Non-pigmented ciliary epithelial cell (primary cell): ENCODE measurements around the gene ZNF17.
"Not testable (repeated sequence)": the region's sequence is repeated elsewhere in the genome, so short reads cannot be mapped to it uniquely, and the experiment has no call there.

Experiments
- DNase-seq: peaks from one replicate; pipeline ENCODE4 v3.0.0-alpha.2; 2010; ENCODE audit warnings: low read depth

Gene ZNF17

DNA sequence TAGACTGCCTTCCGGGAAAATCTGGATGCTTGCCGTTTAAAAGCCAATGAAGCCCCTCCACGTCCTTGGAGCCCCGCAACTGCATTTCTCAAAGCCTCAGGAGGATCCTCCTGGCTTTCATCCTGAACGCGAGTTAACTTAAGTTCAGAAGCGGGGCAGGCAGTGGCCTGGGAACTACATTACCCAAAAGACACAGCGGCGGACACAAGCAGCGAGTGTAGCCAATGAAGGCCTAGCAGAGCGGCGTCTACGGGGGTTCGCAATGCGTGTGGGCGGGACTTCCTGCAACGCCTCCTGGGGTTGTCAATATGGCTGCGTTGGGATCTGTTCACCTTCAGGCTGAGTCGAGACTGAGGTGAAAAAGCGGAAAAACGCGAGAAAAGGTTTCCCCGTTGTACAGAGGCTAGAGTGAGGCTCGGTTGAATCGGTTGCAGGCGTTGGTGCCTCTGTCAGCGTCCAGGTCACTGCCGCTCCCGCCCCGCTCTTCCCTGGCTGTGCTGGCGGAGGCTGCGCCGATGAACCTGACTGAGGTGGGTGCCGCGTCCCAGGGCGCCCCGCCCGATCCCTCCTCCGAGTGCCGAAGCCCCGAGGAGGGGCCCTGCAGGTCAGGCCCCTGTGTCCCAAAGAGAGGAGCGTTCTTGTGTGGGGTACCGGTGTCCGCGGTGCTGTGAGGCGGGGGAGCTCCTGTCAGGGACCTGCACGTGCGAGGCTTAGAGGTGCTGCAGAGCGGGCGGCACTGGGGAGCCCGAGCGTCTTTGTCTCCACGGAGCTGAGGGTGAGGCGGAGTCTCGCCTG, at the start of gene ZNF17:
TSS of gene ZNF17 (plus strand) at position 285 of the 795 bp plus-strand sequence. CDS start 2,455 bp downstream, outside the sequence.
- peak; percentile 83 for DNase-seq

DNA sequence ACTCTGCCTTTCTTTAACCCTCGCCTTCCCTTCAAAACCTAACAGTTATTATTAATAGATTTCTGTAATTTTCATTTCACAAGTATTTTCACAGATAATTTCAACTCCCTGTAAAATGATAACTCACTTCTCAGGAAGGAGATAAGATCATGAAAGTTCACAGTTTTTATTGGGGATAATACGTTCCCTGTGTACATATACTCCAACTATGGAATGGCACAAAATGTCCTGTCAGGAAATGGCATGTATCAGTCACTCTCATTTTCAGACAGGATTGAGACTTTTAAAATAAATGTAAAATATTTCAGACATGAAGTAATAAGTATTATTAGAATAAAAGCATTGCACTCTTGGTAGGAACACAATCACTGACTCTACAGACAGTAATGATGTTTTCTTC, 48.5 kb upstream of the ZNF17 start:
- no peak for DNase-seq

- DNase-seq = peak; percentile 99
Measured at GRCh38 chr19:57362997-57363687, 47.8 kb upstream of the ZNF17 start, which contains the start of the genes TRAPPC2B and ZNF547. TSS of gene TRAPPC2B (plus strand) at chr19:57363551. CDS start at chr19:57364834, 1,283 bp downstream. TSS of gene ZNF547 (plus strand) at chr19:57363551. CDS start at chr19:57368556, 5,005 bp downstream.

DNA sequence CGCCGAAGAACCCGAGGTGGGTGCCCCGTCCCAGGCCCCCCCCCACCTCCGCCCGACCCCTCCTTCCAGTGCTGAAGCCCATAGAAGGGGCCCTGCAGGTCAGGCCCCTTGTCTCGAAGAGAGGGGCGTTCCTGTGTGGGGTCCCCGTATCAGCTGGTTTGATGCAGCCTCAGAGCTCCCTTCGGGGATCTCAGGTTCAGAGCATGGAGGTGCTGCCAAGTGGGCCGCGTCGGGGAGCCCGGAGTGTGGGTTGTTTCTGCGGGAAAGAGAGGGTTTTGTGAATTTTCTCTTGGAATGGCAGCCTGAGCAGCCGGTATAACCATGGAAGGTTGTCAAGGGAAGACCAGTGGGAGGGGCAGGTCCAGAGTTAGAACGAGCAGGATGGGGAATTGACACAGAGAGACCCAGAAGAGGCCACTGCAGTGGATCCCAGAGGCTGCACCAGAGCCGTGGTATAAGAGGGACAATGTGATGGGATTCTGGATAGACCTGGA, 47.2 kb upstream of the ZNF17 start:
- DNase-seq = no peak

GRCh38 chr19:57366776-57367175, 44.2 kb upstream of the ZNF17 start:
- DNase-seq = no peak

DNA sequence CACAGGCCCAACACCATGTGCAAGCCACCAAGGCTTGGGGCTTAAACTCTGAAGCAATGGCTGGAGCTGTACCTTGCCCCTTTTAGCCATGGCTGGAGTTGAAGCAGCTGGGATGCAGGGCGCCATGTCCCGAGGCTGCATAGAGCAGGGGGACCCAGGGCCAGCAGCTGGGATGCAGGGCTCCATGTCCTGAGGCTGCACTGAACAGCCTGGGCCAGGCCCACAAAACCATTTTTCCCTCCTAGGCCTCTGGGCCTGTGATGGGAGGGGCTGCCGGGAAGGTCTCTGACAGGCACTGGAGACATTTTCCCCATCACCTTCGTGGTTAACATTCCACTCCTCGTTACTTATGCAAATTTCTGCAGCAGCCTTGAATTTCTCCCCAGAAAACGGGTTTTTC, 36.8 kb upstream of the ZNF17 start:
- DNase-seq = no peak

DNA sequence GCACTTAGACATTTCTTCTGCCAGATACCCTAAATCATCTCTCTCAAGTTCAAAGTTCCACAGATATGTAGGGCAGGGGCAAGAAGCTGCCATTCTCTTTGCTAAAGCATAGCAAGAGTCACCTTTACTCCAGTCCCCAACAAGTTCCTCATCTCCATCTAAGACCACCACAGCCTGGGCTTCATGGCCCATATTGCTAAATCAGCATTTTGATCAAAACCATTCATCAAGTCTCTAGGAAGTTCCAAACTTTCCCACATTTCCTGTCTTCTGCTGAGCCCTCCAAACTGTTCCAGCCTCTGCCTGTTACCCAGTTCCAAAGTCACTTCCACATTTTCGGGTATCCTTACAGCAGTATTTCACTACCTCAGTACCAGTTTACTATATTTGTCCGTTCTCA, 36.3 kb upstream of the ZNF17 start:
- DNase-seq = not testable (repeated sequence)

DNA sequence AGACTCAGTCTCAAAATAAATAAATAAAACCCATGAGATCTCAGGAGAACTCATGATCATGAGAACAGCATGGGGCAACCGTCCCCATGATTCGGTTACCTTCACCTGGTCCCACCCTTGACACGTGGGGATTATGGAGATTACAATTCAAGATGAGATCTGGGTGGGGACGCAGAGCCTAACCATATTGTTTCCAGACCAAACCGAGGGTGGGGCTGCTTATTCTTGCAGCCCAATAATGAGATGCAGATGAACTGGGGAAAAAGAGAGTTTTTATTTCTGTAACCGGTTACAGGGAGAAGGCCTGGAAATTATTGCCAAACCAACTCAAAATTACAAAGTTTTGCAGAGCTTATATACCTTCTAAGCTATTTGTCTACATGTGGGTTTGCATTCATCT, 34.8 kb upstream of the ZNF17 start:
- DNase-seq = no peak

DNA sequence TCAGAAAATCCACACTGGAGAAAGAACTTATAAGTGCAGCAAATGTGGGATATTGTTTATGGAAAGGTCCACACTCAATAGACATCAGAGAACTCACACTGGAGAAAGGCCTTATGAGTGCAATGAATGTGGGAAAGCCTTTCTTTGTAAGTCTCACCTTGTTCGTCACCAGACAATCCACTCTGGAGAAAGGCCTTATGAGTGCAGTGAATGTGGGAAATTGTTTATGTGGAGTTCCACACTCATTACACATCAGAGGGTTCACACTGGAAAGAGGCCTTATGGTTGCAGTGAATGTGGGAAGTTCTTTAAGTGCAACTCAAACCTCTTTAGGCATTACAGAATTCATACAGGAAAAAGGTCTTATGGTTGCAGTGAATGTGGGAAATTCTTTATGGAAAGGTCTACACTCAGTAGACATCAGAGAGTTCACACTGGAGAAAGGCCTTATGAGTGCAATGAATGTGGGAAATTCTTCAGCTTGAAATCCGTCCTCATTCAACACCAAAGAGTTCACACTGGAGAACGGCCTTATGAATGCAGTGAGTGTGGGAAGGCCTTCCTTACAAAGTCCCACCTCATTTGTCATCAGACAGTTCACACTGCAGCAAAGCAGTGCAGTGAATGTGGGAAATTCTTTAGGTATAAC, 33.3 kb upstream of the ZNF17 start:
- no peak for DNase-seq

GRCh38 chr19:57380923-57381322, 30.0 kb upstream of the ZNF17 start:
- DNase-seq = no peak

DNA sequence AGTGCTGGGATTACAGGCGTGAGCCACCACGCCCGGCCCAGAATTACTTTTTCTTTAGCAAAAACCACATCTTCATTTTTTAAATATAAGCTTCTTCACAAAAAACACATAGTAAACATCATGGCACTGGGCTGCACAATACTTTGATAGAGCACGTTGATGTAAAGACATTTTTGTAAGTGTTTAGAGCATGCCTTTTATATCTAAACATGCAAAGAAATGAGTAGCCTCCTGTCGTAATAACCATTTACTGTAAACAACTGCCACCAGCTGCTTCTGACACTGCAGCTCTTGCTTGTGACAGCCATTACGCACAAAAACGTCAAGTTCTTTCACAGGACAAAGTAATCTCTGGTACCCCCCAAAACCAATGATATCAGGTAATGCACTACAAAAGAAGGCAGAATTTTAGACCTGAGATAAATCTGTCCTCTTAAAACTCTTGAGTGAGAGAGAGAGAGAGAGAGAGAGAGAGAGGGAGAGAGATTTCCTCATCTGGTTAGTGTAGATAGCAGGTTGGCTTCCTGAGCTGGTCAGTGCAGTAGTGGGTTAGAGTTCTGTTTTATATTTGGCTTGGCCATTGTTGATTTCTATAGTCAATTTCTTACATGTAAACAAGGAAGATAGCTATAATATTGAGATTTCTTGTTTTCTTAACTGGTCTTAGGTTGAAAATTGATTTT, 28.0 kb upstream of the ZNF17 start:
- no peak for DNase-seq

- DNase-seq = no peak
Measured at GRCh38 chr19:57389194-57389729, 21.7 kb upstream of the ZNF17 start.

DNA sequence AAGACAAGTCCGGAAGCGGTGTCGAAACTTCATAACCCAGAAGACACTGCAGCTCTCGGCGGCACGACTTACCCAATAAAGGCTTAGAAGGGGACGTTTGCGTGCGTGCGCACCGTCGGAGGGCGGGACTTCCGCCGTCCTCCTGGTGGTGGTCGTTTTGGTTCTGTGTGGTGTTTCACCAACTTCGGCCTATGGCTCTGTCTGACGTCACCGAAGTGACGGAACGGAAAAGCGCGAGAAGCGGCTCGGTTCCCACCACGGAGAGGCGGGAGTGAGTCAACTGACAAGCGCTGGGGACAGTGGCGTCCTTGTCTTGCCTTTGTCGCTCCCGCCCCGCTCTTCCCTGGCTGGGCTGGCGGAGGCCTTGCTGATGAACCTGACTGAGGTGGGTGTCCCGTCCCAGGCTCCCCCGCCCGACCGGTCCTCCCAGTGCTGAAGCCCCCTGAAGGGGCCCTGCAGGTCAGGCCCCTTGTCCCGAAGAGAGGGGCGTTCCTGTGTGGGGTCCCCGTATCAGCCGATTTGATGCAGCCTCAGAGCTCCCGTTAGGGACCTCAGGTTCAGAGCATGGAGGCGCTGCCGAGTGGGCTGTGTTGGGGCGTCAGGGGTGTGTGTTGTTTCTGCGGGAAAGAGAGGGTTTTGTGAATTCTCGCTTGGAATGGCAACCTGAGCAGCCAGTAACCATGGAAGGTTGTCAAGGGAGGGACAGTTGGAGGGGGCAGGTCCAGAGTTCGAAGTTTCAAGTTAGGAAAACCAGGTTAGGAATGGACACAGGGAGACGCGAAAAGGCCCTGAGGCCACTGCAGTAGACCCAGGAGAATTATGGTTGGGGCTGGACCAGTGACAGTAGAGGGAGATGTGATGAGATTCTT, 21.0 kb upstream of the ZNF17 start, which contains the start of gene ZNF548:
TSS of gene ZNF548 (plus strand) at position 125 of the 869 bp plus-strand sequence. CDS start at position 371, 246 bp downstream.
- peak; percentile 96 for DNase-seq

GRCh38 chr19:57395710-57396109, 15.3 kb upstream of the ZNF17 start:
- no peak for DNase-seq

DNA sequence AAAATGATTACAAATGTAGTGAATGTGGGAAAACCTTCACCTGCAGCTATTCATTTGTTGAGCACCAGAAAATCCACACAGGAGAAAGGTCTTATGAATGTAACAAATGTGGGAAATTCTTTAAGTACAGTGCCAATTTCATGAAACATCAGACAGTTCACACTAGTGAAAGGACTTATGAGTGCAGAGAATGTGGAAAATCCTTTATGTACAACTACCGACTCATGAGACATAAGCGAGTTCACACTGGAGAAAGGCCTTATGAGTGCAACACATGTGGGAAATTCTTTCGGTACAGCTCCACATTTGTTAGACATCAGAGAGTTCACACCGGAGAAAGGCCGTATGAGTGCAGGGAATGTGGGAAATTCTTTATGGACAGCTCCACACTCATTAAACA, 12.1 kb upstream of the ZNF17 start:
- DNase-seq = no peak

DNA sequence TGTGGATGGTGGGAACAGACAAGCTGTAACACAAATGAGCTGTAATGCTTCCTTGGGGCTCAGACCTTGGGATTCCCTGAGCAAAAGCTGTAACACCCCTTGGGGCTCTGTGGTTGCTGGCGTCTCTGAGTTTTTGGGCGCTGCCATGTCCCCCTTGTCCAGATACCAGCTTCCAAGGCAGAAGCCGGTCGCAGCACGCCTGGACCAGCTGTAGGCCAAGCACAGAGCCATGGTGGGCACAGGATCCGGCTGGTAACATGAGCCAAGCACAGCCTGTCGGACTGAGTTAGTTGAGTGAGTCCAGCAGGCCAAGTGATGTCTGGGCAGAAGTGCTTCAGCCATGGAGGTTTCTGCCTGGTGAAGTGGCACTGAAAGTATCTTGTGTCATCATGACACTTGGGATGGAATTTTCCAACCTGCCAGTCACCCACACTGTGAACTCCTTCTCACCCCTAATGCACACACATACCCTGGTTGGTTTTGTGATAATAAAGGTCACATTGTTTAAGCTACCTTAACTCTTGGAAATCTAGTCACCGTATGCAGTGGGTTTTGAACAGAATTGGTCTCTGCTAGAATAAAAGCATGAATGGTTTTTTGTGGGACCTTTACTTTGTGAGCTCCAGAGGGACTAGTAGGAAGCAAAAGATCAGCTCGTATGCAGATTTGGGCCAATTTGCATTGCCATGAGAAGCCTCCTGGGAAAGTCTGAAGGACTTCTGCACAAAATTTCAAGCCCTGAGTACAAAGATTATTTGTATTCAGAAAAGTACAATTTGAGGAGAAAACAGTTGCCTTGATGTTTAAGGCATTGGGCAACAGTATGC, 7.0 kb upstream of the ZNF17 start:
- DNase-seq = no peak

- no peak for DNase-seq
Measured at GRCh38 chr19:57406516-57407123, 4.3 kb upstream of the ZNF17 start.

DNA sequence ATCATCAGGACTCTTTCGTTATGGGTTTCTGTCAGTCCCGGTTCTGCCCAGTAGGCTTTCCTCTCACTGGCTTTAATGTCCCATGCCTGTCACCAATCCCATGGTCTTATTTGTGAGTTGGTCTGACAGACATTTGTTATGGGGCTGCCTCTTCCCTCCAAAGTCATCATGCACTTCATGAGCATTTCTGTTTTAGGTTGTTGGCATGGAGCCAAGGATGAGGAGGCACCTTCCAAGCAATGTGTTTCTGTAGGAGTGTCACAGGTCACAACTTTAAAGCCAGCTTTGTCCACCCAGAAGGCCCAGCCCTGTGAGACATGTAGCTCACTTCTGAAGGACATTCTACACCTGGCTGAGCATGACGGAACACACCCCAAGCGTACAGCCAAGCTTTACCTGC, 8.5 kb downstream of the ZNF17 start:
- no peak for DNase-seq

GRCh38 chr19:57421037-57421436, 10.1 kb downstream of the ZNF17 start:
- DNase-seq = no peak
